RWPE2 (cell line): ENCODE measurements around the gene EXOC6.

Experiments used
- ATAC-seq: fragments of 200-7000 bp; cut with Tn5 transposase; 3 replicates; pipeline ENCODE4 v1.9.1; 2021; ENCODE audit warnings: low read depth
- DNase-seq: peaks from one replicate; pipeline ENCODE4 v3.0.0-alpha.2; 2020; ENCODE audit warnings: low spot score
- H3K27ac ChIP-seq: fragments of 450-650 bp; 2 replicates; pipeline ENCODE4 v1.5.1; 2017; ENCODE audit warnings: mild to moderate bottlenecking; ENCODE audit not compliant: poor library complexity, severe bottlenecking
- H3K27me3 ChIP-seq: fragments of 250-450 bp; sonication (Bioruptor Pico); 2 replicates; pipeline ENCODE4 v1.5.1; 2021; ENCODE audit warnings: mild to moderate bottlenecking, moderate library complexity; ENCODE audit not compliant: insufficient read depth, poor library complexity, severe bottlenecking
- H3K36me3 ChIP-seq: fragments of 250-450 bp; sonication (Bioruptor Pico); 2 replicates; pipeline ENCODE4 v1.5.1; 2020; ENCODE audit warnings: low read depth, mild to moderate bottlenecking, moderate library complexity
- H3K4me1 ChIP-seq: fragments of 250-450 bp; sonication (Bioruptor Pico); 2 replicates; pipeline ENCODE4 v1.5.1; 2021; ENCODE audit warnings: mild to moderate bottlenecking, moderate library complexity; ENCODE audit not compliant: insufficient read depth, poor library complexity, severe bottlenecking
- H3K4me3 ChIP-seq: fragments of 250-450 bp; sonication (Bioruptor Pico); 2 replicates; pipeline ENCODE4 v1.5.1; 2021; ENCODE audit warnings: mild to moderate bottlenecking, moderate library complexity; ENCODE audit not compliant: severe bottlenecking
- H3K9me3 ChIP-seq: fragments of 250-450 bp; sonication (Bioruptor Pico); 2 replicates; pipeline ENCODE4 v1.5.1; 2021; ENCODE audit warnings: mild to moderate bottlenecking, moderate library complexity; ENCODE audit not compliant: severe bottlenecking
- TF ChIP-seq, protein P1 (sequence below): fragments of 450-650 bp; IDR thresholded peaks from one replicate; pipeline ENCODE4 v1.5.1; 2017; ENCODE audit warnings: mild to moderate bottlenecking, moderate library complexity; ENCODE audit not compliant: poor library complexity, severe bottlenecking

Gene EXOC6

DNA sequence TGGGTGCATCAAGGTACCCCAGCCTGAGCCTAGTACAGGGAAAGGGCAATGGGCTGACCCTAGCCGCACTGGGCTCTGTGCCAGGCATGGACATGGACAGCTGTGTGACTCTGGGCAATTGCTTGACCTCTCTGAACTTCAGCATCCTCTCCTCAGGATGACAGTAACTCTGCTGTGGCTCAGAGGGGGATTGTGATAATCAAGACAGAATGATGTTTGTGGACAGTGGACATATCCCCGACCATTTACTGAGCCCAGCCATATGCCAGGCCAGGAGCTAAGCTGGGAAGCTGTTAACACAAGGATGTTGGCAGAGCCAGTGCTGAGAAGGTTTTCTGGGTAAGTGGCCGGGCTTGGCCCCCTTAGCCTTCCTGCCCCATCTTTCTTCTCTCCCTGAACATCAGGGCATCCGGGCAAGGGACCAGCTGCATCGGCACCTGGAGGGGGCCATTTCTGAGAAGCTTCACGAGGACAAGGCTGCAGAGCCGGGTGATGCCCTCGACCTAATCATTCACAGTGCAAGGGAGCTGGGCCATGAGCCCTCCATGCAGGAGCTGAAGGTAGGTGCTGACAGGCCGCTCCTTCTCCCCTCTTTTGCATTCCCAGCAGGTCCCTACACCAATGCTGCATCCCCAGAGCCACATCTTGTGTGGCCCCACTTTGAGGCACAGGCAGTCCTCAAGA, 215.8 kb downstream of the EXOC6 start:
- Histone ChIP-seq H3K27ac (no peak overlapping the region), H3K36me3 (no peaks in the 10 kb centered on the region), H3K4me1 (no peaks in the 10 kb centered on the region), H3K9me3 (no peaks in the 10 kb centered on the region), H3K27me3 (peaks cover 70% of the 10 kb centered on the region), H3K4me3 (no peak overlapping the region)
- DNase-seq = no peak
- TF ChIP-seq, protein P1, sequence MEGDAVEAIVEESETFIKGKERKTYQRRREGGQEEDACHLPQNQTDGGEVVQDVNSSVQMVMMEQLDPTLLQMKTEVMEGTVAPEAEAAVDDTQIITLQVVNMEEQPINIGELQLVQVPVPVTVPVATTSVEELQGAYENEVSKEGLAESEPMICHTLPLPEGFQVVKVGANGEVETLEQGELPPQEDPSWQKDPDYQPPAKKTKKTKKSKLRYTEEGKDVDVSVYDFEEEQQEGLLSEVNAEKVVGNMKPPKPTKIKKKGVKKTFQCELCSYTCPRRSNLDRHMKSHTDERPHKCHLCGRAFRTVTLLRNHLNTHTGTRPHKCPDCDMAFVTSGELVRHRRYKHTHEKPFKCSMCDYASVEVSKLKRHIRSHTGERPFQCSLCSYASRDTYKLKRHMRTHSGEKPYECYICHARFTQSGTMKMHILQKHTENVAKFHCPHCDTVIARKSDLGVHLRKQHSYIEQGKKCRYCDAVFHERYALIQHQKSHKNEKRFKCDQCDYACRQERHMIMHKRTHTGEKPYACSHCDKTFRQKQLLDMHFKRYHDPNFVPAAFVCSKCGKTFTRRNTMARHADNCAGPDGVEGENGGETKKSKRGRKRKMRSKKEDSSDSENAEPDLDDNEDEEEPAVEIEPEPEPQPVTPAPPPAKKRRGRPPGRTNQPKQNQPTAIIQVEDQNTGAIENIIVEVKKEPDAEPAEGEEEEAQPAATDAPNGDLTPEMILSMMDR = no peak
- ATAC-seq = no peak

GRCh38 chr10:93064874-93065660, 216.7 kb downstream of the EXOC6 start:
- Histone ChIP-seq H3K9me3 (no peaks in the 10 kb centered on the region), H3K27ac (no peak overlapping the region), H3K27me3 (peaks cover 73% of the 10 kb centered on the region), H3K4me3 (no peak overlapping the region), H3K4me1 (no peaks in the 10 kb centered on the region), H3K36me3 (no peaks in the 10 kb centered on the region)
- DNase-seq = no peak
- ATAC-seq = no peak
- TF ChIP-seq, protein P1 = no peak

- no peaks in the 10 kb centered on the region for H3K36me3 ChIP-seq
- H3K27me3 ChIP-seq = peaks cover 75% of the 10 kb centered on the region
- DNase-seq = no peak
- H3K4me3 ChIP-seq = no peak overlapping the region
- no peak for ATAC-seq
- TF ChIP-seq, protein P1 = no peak
- H3K4me1 ChIP-seq = no peaks in the 10 kb centered on the region
- no peak overlapping the region for H3K27ac ChIP-seq
- no peaks in the 10 kb centered on the region for H3K9me3 ChIP-seq
Observed at GRCh38 chr10:93065675-93066543, 217.6 kb downstream of the EXOC6 start.

- Histone ChIP-seq H3K36me3 (no peaks in the 10 kb centered on the region), H3K4me1 (no peaks in the 10 kb centered on the region), H3K9me3 (no peaks in the 10 kb centered on the region), H3K4me3 (no peak overlapping the region), H3K27me3 (peaks cover 78% of the 10 kb centered on the region), H3K27ac (no peak overlapping the region)
- ATAC-seq (no peak), DNase-seq (no peak)
- TF ChIP-seq, protein P1 = no peak
Observed at GRCh38 chr10:93066544-93066913, 218.2 kb downstream of the EXOC6 start.
